GM18868 (cell line): Measurements from ENCODE around the gene FGF1.

ENCODE experiments used
- ATAC-seq: cut with Tn5 transposase; IDR thresholded peaks from one replicate; pipeline ENCODE4 v1.9.1; 2021; ENCODE audit warnings: mild to moderate bottlenecking, moderate library complexity; ENCODE audit not compliant: unreplicated experiment

Gene FGF1

DNA sequence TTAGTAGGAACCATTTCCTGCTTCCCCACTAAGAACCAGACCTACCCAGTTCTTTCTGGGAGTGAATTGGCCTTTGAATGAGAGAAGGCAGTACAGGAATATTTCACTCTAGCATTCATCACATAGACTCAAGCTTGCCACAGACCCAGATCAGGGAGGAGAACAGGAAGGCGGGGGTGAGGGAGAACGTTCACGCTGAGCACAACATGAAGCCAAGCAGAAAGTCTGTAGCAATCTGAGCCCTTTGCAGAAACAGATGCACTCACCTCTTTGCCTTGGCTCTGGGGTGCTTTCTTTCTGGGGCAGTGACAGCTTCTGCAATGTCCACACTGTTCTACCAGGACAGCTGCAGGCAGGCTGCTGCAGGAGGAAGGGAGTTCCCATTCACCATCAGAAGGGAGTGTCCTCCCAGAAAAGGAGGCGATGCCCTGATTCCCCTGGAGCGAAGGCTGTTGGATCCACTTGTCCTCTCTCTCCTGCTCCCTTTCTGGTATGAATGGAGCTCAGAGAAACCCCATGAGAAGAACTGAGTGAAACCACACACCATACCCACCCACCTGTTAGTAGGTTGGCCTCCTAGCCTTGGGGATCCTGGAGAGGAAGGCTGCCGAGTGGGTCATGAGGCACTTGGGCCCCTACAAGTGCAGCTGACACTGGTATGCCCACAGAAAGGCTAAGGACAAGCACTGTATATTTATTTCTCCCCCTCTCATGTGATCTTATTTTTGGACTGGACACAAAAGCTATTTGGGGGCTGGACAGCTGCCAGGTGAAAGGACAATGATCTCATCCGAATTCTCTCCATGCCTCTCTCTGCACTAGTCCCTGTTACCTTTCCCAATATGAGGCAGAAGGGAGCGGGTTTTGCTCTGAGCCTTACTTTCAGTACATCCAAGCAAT is 11.7 kb upstream of the FGF1 start:
- ATAC-seq: no peak

DNA sequence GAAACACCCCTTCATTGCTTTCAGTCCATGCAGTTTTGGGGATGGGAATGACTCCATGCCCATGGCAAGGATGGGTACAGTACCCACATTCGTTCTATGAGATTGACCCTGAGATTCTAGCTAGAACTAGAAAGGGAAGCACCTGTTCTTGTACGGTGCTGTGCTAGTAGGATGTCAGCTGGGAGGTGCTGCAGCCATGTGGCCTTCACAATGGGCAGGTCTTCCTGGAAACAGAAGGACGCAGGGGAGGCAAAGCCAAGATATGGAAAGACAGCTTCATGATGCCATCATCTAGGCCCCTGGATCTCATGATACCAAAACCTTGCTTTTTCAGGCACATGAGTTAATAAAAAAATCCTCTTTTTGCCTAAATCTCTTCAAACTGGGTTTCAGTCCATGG is 10.5 kb upstream of the FGF1 start:
- ATAC-seq: no peak

DNA sequence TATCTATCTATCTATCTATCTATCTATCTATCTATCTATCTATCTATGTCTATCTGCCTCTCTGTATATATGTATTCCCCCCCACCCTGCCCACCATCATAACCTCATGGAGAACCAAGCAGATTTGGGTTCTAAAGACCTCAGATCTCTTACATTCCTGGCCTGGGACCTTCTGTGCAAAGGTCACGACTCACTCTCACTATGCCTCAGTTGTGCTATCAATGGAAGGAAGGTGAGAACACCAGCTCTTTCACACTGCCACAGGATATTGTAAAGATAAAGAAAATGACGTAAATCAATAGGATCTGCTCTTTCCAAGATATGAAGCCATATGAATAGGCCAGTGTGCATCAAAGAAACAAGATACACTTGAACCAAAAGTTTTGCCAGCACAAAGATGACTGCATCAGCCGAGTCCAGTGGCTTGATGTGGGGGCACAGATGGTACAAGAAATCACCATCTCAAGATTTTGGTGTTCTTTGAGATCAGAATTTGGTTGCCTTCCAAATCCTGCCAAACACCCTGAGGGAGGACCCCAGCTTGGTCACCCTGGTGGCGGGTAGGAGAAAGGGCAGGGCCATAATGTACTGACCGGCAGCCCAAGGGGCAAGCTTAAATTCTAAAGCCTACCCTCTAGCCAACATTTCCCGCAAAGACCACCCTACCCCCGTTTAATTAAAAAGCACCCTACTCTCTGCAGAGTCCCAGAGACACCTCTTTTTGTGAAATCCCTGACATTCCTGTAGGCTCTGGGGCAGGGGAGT is 8.4 kb upstream of the FGF1 start:
- no peak for ATAC-seq

- no peak for ATAC-seq
Measured at GRCh38 chr5:142692321-142692894, 6.5 kb upstream of the FGF1 start.

DNA sequence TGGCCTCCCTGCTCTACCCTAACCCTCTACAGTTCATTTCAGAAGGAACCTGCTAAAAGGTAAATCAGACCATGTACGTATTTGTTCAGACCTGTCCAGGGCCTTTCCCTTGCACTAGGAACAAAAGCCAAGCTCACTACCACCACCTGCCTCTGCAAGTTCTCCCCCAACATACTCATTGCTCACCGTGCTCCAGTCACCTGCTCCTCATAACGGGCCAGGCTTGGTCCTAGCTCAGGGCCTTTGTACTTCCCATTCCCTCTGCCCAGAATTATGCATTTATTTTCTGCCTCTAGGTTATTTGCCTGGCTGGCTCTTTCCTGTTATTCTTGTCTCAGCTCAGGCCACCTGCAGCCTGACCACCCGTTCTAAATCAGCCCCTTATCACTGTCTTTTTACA is 4.8 kb upstream of the FGF1 start:
- no peak for ATAC-seq

DNA sequence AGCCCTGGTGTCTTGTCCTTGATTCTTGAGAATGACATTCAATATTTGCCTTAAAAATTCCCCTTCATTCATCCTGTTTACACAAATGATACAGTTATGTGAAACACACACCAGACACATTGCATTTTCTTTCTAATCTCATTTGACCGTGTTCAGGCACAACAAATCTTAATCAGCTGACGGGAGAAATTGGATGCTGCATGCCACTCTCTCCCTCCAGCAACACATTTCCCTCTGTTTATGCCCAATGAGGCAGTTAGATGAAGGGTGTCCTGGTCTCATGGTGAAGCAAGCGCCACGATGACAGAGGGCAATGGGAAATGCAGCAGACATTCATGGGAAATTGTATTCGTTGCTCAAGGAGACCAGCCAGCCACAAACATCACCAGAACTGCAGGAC is 3.2 kb upstream of the FGF1 start:
- no peak for ATAC-seq

- ATAC-seq: no peak
Measured at GRCh38 chr5:142688281-142688989, 2.5 kb upstream of the FGF1 start.

DNA sequence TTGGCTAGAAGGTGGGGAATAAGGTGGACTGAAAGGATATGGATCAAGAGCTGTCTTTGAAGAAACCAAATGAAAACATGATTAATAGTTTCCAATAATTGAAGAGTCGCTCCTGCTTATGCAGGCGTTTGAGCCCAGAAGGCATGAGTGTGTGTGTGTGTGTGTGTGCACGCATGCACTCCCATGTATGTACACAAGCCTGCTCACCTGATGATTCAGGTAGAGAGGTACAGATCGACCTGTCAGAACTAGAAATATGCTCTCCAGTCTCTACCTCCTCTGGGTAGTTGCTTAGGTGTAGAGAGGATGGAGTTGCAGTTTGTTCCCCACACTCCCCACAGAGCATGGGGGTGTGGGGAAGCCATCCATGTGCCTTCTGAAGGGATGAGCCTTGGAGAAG is 1.1 kb upstream of the FGF1 start:
- no peak for ATAC-seq

- no peak for ATAC-seq
Measured at GRCh38 chr5:142686210-142686734, 382 bp upstream of the FGF1 start.

GRCh38 chr5:142684508-142685041 is 1.3 kb downstream of the FGF1 start:
- ATAC-seq: no peak

DNA sequence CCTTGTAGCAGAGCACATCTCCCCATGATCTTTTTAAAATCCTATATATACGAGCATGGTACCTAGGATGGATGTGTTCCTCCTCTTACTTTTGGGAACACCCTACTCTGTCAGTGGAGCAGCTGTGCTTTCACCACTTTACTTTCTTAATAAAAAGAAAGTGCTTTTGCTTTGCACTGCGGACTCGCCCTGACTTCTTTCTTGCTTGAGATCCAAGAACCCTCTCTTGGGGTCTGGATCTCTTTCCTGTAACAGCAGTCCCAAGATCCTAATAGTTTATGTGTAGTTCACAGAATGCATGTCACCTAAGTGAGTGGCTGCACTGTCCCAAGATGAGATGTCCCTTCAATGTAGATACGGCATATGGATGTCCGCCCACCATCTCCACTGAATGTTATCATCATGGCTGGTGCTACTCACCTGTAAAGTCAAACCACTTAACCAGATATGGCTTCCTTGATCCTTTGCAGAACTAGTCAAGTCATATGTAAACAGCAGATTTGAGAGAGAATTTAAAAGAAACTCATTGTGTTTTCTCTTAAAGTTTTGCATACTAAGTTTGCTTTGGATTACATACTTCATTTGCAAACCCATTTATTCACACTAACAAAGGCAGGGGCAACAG is 1.9 kb downstream of the FGF1 start:
- no peak for ATAC-seq

- no peak for ATAC-seq
Measured at GRCh38 chr5:142683116-142683515, 2.8 kb downstream of the FGF1 start.

- ATAC-seq: no peak
Measured at GRCh38 chr5:142680605-142681259, 5.2 kb downstream of the FGF1 start.

GRCh38 chr5:142679744-142680143 is 6.1 kb downstream of the FGF1 start:
- ATAC-seq: no peak

DNA sequence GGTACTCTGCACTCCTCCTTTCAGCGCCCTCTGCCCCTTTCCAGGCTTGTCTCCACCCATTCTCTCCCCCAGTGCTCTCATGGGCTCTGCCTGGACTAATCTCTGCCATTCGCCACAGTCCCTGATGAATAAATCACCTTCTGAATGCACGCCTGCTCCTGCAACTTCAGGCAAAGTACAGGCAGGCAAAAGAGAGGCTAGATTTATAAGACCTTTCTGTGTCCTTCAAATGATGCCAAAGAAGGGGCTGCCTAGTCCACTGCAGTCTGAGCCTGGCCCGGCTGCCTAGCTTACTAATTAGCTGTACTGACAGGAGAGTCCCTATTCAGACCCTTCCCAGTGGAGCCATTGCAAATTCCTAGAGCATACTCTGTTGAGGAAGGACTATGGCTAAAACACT is 7.4 kb downstream of the FGF1 start:
- no peak for ATAC-seq

- no peak for ATAC-seq
Measured at GRCh38 chr5:142677198-142677597, 8.7 kb downstream of the FGF1 start.

GRCh38 chr5:142676318-142676717 is 9.6 kb downstream of the FGF1 start:
- ATAC-seq: no peak

- ATAC-seq: no peak
Measured at GRCh38 chr5:142674531-142675469, 11.1 kb downstream of the FGF1 start.

GRCh38 chr5:142671801-142672200 is 14.1 kb downstream of the FGF1 start:
- no peak for ATAC-seq
